LoVo (cell line): Measurements from ENCODE around the gene FBH1.
"Not testable (repeated sequence)": the region's sequence is repeated elsewhere in the genome, so short reads cannot be mapped to it uniquely, and the experiment has no call there.

Experiments used
- DNase-seq: peaks from one replicate; pipeline ENCODE4 v3.0.0-alpha.2; 2016; ENCODE audit warnings: low spot score

FBH1 gene

DNA sequence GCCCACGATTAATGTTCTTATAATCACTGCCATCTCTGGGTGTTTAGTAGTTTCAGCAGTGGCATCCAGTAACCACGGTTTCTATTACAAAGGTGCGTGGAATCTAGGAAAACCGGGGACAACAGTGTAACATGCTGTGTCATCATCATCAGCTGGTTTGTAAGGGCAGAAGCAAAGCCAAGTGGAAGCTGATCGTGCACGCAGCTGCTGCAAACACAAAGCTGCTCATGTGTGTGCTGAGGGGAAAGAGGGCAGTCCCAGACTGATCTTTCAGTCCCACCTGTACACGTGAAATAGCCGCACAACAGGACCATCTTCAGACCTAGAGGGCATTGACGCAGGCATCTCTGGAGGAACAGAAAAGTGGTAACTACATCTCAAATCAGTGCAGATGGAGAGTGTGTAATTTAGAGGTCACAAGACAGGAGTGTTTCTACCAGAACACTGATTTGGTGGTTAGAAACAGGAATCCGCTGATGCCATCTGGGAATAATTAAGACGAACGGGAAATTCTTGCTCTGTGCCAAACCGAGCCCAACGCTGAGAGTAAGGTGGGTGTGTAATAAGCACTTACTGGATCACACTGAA, 13.8 kb upstream of the FBH1 start:
- no peak for DNase-seq

DNA sequence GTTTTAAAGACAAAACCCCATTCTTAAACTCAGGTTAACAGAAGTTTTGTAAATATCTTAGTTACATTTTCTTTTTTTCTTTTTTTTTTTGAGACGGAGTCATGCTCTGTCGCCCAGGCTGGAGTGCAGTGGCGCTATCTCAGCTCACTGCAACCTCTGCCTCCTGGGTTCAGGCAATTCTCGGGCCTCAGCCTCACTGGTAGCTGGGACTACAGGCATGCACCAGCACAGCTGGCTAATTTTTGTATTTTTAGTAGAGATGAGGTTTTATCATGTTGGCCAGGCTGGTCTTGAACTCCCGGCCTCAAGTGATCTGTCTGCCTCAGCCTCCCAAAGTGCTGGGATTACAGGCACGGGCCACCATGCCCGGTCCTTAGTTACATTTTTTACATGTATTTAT, 13.0 kb upstream of the FBH1 start:
- DNase-seq = not testable (repeated sequence)

DNA sequence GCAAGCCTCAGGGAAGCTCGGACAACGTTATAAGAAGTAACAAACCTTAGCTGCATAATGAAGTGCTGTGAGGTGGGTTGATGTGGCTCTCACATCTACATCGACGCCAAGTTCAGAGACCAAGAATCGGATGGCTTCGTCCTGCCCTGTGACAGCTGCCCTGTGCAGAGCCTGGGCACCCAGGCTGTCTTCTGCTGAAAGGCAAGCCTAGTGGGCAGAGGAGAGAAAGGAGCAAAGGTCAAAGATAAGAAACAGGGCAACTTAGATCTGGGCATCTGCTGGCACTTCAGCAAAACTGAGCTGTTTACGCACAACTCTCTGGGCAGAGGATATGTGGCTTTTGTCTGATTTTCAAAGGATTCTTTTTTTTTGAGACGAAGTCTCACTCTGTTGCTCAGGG, 7.1 kb upstream of the FBH1 start:
- no peak for DNase-seq

DNA sequence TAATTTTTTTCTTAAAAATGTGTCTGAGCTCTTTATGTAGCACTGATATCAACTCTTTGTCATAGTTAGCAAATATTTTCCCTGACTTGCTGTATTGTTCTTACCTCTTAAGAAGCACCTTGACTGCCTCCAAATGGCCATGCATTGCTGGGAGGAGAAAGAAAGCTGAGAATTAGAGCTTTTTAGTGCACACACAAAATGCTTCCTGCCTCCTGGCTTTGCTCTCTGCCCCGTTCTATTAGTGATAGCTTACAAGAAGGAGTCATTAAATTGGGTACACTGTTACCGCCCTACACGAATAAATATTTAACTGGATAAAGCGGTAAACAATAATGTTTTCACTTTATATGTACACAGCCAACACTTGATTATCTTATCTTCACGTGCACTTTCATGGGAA, 4.4 kb upstream of the FBH1 start:
- DNase-seq = no peak

DNA sequence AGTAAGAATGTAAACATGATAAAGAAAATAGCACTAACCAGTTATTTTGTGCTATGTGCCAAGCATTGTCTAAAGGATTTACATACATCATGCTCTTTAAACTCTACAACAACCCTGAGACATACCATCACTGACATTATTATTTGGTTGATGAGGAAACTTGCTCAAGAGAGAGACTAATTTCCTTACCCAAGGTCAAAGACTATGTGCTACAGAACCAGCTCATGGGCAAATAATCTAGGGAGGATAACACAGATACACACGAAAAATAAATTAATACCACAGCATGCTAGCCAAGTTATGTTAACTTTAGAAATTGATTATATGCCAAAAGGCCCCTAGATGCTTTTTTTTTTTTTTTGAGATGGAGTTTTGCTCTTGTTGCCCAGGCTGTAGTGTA, 3.0 kb upstream of the FBH1 start:
- DNase-seq = no peak

DNA sequence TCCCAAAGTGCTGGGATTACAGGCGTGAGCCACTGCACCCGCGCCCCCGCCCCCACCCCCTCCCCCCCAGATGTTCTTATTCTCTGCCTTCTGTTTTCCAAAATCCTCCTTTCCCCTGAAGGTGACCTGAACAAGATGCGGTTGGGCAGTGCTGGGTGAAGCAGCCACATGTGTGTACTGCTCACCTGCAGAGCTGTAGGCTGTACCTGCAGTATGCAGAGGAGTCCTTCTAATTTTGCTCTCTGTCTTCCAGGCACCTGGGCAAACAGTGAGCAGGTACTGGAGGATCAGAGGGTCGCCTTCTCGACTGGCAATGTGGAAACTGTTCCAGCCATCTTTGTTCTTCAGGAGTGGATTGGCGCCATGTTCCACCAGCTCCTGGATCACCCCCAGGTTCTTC, 2.4 kb upstream of the FBH1 start:
- DNase-seq = no peak

DNA sequence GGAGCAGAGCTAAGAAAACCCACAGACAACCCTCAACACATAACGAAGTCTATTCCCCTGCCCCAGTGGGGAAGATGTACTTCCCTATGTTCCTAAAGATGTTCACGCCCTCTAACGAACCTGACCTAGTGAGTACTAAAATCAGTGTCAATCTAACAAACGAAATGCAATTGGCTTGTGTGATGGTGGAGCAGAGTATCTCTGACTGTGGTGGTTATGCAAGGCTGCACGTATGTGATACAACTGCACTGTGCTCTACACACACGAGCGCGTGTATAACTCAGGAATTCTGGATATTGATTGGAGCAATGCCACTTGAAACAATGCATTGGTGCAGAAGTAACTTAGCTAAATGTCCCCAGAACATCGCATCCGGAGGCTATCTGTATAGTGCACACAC, 1.7 kb upstream of the FBH1 start:
- DNase-seq = no peak

DNA sequence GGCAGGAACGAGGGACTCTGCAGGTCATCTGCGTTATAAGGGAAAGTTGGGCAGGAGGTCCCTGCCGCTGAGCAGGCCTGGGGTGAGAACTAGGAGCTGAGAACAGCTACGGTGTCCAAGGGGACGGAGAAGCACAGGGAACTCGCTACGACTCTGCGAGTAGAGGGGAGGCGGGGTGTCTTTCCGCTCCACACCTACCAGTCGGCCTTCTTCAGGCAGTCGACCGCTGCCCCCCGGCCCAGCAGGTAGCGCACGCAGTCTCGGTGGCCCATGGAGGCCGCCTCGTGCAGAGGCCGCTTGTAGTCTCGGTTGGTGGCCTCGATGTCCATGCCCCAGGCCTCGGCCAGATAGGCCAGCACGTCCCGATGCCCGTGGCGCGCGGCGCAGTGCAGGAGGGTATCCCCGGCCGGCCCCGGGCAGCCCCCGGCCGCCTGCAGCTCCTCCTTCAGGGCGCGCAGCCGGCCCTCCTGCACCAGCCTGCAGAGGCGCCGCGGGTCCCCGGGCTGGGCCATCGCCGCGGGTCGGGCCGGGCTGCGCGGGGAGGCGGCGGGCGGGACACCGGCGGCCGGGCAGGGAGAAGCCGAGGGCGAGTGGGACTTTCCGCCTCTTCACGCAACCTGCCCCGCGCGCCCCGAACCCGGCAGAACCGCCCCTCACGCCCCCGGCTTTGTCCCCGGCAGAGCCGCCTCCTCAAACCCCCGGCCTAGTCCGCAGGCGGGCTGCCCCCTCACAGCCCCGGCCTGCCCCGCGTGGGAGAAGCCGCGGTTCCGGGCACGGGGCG, 1.0 kb upstream of the FBH1 start:
- peak; percentile 5 for DNase-seq

DNA sequence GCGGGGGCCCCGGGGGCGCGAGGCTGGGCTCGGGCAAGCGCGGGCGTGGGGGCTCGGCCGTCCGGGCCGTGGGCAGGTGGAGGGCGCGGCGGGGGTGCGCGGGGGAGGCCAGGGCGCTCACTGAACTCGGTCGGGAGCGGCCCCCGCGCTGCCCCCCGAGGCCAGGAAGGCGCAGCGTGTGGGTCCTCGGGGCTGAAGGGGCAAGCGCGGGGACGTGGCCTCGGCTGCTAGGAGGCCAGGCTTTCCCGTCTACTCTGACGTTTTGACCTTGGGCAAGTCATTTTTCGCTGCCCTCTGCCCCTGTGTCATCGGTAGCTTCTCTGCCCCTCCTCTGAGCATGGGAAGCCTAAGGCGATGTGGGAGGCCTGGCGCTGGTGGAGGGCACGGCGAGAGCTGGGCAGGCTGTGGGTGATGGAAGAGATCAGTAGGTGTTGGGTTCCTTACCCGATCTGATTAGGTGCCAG, 441 bp downstream of the FBH1 start:
- peak; percentile 37 for DNase-seq

DNA sequence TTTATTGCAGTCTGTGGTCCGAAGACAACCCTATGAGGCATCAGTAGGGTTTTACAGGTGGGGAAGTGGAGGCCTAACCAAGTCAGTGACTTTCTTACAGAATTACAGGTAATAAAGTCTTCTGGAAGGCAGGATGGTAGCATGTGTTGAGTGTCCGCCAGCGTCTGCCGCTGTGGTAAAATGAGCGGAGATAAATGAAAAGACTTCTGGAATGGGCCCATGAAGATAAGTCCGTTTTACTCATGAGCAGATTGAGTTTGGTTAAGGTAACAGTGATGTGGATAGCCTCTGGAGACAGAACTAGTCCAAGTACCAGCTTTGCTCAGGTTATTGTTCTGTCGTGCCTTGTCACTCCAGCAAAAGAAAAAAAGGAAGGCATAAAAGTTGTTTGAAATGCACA, 966 bp downstream of the FBH1 start:
- DNase-seq = no peak

DNA sequence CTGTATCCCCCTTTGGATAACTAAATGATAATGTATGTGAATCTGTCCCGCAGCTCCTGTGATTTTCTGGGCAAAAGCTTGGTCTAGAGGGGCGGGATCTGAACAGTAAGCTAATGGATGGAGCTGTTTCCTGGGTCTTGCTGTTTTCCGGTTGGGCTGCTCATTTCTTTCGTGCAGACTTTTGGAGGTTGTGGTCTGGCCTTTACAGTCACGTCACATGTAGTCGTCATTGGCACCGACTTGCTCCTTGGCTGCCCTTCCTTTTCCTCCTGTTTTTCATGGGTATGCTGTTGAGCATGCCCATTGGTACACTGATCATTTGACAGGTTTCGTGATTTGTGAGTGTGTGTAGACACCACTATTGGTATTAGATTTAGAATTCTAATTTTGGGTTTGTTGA, 2.0 kb downstream of the FBH1 start:
- DNase-seq = no peak

DNA sequence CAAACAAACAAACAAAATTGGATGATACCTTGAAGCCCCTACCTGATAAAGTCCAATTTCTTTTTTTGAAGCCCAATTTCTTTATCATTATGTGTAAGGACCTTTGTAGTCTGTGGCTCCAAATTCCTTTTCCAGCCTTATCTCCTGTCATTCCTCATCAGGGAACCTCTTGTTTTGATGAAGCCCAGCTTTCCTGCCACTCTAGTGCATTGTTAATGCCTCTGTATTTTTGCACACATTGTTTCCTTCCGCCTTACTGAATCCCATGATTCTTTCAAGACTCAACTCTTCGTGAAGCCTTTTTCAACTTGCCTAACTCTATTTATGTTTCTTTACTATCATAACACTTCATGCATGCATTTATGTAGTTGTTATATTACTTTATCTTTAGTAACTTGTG, 3.3 kb downstream of the FBH1 start:
- DNase-seq = no peak

DNA sequence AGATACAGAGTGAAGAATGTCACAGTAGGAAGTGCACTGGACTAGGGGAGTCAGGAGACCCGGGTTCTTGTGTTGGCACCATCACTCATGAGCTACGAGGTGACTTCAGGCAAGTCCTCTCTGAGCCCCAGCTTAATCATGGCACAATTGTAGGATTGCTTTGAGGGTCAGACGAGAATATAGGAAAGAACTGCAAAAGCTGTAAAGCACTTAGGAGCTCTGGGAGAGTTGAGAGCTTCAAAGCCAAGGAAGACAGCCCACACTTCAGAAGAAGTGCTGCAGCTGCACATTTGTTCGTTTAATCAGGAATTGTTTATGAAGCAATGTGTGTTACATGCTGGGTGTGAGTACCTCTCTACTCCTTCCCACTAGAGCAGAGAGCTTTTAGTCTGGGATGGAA, 4.4 kb downstream of the FBH1 start:
- DNase-seq = no peak

DNA sequence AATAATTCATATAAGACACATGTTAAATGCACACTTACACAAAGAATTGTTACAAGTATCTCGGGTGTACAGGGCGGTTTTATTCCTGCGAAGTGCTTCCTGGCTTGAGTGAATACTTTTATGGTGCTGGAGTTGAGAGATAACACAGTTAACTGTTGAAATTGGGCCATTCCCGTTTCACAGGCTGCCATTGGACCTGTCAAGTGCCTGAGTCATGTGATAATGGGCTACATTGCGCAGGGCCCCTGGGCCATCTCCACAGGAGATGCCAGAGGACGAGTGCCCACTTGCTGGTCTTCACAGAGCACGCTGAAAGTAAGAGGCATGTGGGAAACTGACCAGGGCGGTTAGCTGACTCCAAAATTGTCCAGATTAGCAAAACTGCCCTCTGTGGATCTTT, 4.8 kb downstream of the FBH1 start:
- no peak for DNase-seq

DNA sequence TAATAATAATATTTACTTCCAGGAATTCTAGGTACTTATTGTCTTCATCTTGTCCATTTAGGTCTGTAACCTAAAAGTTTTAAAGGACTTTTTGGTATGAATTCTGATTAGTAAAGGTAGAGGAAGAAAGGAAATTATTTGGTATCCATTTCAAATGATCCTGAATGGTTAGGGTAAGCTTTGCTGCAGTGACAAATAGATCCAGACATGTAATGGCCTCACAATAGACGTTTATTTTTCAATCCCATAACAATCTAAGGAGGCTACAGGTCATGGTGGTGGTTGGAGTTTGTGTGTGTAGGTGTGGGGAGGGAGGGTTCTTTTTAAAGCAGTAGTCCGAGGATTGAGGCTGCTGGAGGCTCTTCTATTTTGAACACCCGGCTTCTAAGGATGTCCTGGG, 5.3 kb downstream of the FBH1 start:
- DNase-seq = no peak

DNA sequence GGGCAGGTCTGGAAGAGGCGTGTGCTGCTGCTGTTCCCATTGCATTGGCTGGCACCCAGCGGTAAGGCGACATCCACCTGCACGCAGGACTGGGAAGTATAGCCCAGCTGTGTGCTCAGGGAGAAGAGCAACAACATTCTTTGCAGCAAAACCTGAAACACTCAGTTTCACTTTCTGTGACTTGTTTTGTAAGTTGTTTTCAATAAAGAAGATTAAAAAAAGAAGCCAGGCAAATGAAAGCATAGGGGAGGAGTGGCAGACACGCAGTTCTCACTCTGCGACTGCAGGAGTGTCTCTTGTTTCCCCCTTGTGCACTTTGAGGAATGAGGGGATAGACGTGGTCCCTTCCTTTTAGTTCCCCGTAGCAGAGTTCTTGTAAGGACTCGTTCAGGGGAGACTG, 5.8 kb downstream of the FBH1 start:
- no peak for DNase-seq

DNA sequence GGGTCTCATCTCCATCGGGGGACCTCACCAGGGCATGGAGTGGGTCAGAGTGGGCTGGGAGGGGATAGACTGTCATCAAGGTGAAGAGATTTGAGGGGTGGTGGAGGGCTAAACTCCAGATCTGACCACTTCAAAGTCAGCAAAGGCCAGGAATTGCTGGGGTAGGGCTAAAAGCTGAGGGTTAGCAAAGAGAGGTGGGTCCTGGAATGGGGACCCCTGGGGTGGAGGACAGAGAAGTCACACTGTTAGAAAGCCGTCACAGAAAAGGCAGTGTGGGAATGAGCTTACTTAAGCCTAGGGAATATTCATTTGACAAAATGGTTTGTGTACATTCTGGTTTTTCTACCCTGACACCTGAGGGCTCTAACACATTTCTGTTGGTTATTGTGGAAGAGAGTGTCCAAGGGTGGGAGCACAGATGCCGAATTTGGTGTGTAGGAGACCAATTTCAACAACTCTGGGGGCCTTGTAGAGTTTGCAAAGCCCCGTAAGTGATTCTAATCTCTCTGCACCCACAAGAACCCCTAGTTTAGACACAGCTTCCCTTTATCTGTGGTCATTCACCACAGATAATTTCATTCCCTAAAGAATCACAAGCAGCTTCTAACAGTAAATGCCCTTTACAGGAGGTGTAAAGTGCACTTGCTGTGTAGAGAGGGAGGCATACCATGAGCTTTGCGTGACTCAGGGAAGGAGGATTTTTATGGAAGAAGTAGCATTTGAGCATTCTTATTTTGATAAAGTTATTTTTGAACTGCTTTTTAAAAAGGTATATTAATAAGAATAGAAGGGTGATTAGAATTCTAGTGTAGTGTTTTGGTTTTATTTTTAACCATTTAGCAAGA, 6.4 kb downstream of the FBH1 start:
- no peak for DNase-seq

DNA sequence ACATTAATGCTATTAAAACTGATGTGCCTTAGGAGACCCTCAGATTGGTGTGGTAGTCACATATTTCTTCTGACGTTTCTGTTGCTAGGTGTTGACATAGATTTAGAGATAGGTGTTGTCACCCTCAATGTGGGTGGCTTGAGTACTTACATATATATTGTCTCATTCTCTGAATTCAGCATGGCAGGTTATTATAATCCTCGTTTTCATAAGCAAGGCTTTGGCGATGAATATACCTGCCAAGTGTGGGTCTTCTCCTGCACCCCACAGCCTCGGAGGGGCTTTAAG, 7.0 kb downstream of the FBH1 start:
- DNase-seq = no peak

DNA sequence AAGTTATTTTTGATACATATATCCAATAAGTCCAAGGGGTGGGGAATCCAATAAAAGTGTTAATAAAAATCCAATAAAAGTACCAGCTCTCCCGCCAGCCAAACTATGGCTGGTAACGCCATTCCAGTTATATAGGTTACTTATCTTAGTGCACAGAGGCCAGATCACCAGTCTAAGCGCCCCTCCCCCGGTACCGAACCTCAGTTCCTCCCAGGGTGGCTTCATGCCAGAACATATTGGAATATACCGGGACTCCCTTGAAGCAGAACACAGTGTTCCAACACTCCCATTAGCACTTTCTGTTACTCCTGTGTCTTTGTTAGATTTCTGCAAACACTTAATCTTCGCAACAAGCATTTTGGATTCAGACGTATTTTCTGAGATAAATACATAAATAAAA, 7.5 kb downstream of the FBH1 start:
- no peak for DNase-seq

DNA sequence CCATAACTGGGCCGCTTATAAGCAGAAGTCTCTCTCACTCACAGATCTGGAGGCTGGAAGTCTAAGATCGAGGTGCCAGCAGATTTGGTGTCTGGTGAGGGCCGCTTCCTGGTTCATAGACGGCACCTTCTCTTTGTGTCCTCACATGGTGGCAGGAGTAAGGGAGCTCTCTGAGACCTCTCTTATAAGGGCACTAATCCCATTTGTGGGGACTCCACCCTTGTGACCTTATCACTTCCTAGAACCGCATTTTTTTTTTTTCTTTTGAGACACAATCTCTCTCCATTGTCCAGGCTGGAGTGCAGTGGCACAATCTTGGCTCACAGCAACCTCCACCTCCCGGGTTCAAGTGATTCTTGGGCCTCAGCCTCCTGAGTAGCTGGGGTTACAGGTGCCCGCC, 8.1 kb downstream of the FBH1 start:
- no peak for DNase-seq

DNA sequence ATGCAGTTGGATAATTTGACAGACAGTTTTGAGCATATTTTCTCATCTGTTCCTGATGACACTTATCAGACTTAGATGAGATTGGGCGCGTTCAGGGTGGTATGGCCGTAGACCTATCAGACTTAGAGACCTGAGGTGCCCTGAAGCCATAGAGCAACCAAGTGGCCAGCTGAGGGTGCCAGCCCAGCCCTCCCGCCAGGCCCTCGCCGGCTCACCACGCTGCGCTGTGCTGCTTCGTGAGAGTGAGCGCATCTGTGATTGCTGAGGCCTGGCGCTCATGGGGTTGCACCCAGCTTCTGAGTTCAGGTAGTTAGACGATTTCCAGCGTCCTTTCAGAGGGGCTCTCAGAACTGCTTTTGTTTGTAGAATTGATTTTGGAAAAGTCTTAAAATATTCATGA, 10.2 kb downstream of the FBH1 start:
- DNase-seq = no peak

DNA sequence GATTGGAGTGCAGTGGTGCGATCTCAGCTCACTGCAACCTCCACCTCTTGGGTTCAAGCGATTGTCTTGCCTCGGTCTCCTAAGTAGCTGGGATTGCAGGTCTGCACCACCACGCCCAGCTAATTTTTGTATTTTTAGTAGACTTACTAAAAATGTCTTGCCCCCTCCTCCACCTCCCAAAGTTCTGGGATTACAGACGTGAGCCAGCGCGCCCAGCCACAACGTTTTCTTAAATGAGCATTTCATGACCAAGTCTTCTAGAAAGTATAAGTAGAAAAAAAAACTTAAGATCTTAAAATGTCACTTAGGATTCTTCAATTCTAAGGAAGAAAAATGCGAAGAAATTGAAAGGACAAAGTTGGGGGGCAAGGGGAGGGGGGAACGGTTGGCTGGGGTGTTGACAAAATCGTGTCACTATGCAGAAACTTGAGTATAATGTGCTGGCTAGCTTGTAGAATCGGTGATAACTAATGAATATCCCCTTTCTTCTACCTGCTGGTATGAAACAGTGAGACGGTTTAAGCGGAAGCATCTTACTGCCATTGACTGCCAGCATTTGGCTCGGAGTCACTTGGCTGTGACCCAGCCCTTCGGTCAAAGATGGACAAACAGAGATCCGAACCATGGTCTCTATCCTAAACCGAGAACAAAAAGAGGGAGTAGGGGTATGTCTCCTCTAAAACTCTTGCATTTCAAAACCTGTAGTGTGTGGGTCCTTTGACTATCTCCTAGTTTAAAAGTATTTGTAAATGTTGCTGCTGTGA, 12.7 kb downstream of the FBH1 start:
- DNase-seq = no peak

DNA sequence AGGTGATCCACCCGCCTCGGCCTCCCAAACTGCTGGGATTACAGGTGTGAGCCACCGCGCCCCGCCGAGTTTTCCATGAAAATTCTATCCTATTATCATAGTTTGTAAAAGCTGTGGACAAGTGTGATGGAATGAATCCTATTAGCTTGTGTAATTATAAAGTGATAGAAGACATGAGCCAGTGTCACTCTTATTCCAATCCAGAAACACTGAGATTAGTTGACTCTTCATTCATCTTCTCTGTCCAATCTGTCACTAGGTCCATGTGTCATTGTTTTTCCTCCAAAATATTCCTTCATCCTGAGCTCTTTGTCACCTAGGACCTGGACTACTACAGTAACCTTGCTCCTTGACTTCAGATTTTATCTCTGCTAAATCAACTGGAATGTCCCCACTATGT, 13.5 kb downstream of the FBH1 start:
- DNase-seq = no peak
